ENCODE results near the gene COL6A2. TPM values are rescaled to one million over a fixed set of nuclear protein-coding genes. Genes with fewer than 3 reads are reported as not detected.

COL6A2 gene
- total RNA-seq, 1 experiment from 2014 or later: 129 TPM

DNA sequence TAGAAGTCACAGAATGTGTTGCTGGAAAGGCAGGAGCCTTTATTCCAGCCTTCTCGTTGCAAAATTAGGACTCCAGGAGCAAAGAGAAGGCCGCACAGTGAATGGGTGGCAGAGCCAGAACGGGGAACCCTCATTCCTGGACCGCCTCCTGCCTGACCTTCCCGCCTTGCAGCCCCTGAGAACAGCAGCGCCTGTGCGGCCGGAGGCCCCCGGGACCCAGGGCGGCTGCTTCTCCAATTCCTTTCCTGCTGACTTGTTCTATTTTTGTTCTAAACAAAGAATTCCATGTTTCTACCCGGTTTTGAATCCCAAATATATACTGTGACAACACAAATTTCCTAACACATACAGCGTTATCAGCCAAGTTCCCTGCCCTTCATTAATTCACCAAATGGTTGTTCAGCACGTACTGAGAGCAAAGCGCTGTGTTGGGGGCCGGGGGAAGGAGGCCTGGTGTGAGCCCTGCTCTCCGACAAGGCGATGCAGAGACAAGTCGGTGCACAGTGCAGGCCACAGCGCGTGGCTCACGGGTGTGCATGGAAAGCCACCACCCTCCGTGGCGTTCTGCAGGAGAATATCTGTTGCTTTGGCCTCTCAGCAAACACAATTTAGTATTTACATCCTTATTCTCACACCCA, 31.9 kb upstream of the COL6A2 start:
- H3K4me1 Mint-ChIP-seq: peaks cover 9 to 14% of the 10 kb centered on the region in 2 experiments
- no peak overlapping the region for H3K14ac ChIP-seq (ENCODE audit: insufficient read depth, low read length)
- H3K4me1 ChIP-seq (ENCODE audit: insufficient read depth, low read length): no peaks in the 10 kb centered on the region
- no peak overlapping the region for H3K4ac ChIP-seq (ENCODE audit: low read depth, low read length)
- H4K5ac ChIP-seq (ENCODE audit: insufficient read length, low read depth, low read length): no peak overlapping the region
- TF ChIP-seq, protein P1, sequence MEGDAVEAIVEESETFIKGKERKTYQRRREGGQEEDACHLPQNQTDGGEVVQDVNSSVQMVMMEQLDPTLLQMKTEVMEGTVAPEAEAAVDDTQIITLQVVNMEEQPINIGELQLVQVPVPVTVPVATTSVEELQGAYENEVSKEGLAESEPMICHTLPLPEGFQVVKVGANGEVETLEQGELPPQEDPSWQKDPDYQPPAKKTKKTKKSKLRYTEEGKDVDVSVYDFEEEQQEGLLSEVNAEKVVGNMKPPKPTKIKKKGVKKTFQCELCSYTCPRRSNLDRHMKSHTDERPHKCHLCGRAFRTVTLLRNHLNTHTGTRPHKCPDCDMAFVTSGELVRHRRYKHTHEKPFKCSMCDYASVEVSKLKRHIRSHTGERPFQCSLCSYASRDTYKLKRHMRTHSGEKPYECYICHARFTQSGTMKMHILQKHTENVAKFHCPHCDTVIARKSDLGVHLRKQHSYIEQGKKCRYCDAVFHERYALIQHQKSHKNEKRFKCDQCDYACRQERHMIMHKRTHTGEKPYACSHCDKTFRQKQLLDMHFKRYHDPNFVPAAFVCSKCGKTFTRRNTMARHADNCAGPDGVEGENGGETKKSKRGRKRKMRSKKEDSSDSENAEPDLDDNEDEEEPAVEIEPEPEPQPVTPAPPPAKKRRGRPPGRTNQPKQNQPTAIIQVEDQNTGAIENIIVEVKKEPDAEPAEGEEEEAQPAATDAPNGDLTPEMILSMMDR (conservative IDR thresholded peaks at IDR 0.05): no peak
- H3K9me3 ChIP-seq (ENCODE audit: control insufficient read depth, low read depth, low read length): peaks cover 20% of the 10 kb centered on the region
- no peaks in the 10 kb centered on the region for H4K20me1 ChIP-seq (ENCODE audit: control insufficient read depth, insufficient read depth, insufficient read length)
- H3K27ac ChIP-seq (ENCODE audit: insufficient read length, low read depth, low read length): no peak overlapping the region
- H2BK120ac ChIP-seq (ENCODE audit: low read depth, low read length, poor library complexity, severe bottlenecking): no peak overlapping the region
- H3K23ac ChIP-seq (ENCODE audit: insufficient read length, low read depth, low read length): no peak overlapping the region
- H3K9me3 Mint-ChIP-seq: peaks cover 32 to 33% of the 10 kb centered on the region in 2 experiments
- no peak overlapping the region for H4K8ac ChIP-seq (replicated peaks; ENCODE audit: insufficient read length, low read depth, low read length)
- 0 out of 7 replicates have a peak overlapping the region, but pooled peaks of 1 of the 3 experiments have one; percentile 6 for H3K27ac Mint-ChIP-seq
- no peak overlapping the region for H3T11ph ChIP-seq (ENCODE audit: low read length)
- no peak overlapping the region for H3K9ac ChIP-seq (ENCODE audit: extremely low read depth, insufficient read length, low read length)
- no peaks in the 10 kb centered on the region for H3K27me3 ChIP-seq (ENCODE audit: insufficient read depth, low read length)
- no CpG with 5 or more reads among the region's 23 CpGs for WGBS (ENCODE audit: extremely low coverage, insufficient read length, low lambda C conversion rate)
- no peak overlapping the region for H2BK5ac ChIP-seq (ENCODE audit: insufficient read length, low read length)
- no peak overlapping the region for H2AFZ ChIP-seq (ENCODE audit: low read length)
- no peak overlapping the region for H3K18ac ChIP-seq (ENCODE audit: insufficient read length, low read depth, low read length)
- no peaks in the 10 kb centered on the region for H3K23me2 ChIP-seq (ENCODE audit: insufficient read length, low read depth, low read length, poor library complexity, severe bottlenecking)
- peaks cover 27% of the 10 kb centered on the region for H3K27me3 Mint-ChIP-seq (ENCODE audit: low read depth)
- no peak overlapping the region for H3K56ac ChIP-seq (ENCODE audit: insufficient read length, low read depth, low read length)
- peaks cover 7 to 26% (median 11%) of the 10 kb centered on the region in 3 experiments for H3K36me3 Mint-ChIP-seq (ENCODE audit: insufficient read depth in 1 of 3, low read depth in 3 of 3)
- no peak overlapping the region for H2BK12ac ChIP-seq (ENCODE audit: insufficient read length, low read depth, low read length)
- no peak overlapping the region for H2BK20ac ChIP-seq (ENCODE audit: low read depth, low read length, poor library complexity, severe bottlenecking)
- H2AK5ac ChIP-seq (ENCODE audit: insufficient read length, low read length): no peak overlapping the region
- no peak overlapping the region for H3K4me2 ChIP-seq (ENCODE audit: insufficient read depth, insufficient read length, low read length)
- H3K4me3 Mint-ChIP-seq: no peak overlapping the region
- no peaks in the 10 kb centered on the region for H3K79me2 ChIP-seq (ENCODE audit: insufficient read depth, low read length)
- H3K79me1 ChIP-seq (ENCODE audit: insufficient read depth, low read depth, low read length, poor library complexity, severe bottlenecking): no peaks in the 10 kb centered on the region
- no peak overlapping the region for H2BK15ac ChIP-seq (ENCODE audit: low read depth, low read length)
- DNase-seq: peak; percentile 25
- H4K91ac ChIP-seq (ENCODE audit: insufficient read length, low read depth, low read length): no peak overlapping the region

All from H9 (cell line).